NCI-H2171 treated with DMSO at 0.1 percent for 48 hours (cell line): ENCODE results near the gene HMMR.

Experiments used
- DNase-seq: peaks from one replicate; lab custom pipeline; 2025; lab: John Stamatoyannopoulos, UW

Gene HMMR

GRCh38 chr5:163459462-163459818, 992 bp upstream of the HMMR start:
- peak; percentile 36 for DNase-seq

GRCh38 chr5:163459819-163460561, 442 bp upstream of the HMMR start, which contains the start of gene NUDCD2:
Gene NUDCD2 (minus strand): TSS chr5:163460102. CDS start chr5:163460050, 52 bp downstream.
- DNase-seq = peak; percentile 93

- DNase-seq = no peak
These were observed 2.6 kb downstream of the HMMR start for GRCh38 chr5:163463063-163463435.

DNA sequence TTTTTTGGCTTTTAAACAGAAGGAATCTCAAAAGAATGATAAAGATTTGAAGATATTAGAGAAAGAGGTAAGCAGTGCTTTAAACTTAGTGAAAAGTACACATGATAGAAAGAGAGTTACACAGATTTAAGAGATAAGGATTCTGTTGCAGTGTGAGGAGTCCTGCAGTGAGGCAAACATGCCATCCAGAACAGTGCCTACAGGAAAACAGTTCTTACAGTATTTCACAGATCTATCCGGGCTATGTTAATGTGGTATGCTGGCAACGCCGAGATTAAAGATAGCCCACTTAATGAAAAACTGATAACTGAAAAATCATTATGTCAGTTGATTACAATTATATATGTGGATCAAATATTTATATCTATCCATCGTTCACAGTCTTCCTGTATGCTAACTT, 7.2 kb downstream of the HMMR start:
- no peak for DNase-seq

- DNase-seq = no peak
These were observed 13.3 kb downstream of the HMMR start for GRCh38 chr5:163473635-163474243.

- no peak for DNase-seq
These were observed 15.0 kb downstream of the HMMR start for GRCh38 chr5:163475411-163475810.

GRCh38 chr5:163478126-163478981, 17.9 kb downstream of the HMMR start:
- no peak for DNase-seq

DNA sequence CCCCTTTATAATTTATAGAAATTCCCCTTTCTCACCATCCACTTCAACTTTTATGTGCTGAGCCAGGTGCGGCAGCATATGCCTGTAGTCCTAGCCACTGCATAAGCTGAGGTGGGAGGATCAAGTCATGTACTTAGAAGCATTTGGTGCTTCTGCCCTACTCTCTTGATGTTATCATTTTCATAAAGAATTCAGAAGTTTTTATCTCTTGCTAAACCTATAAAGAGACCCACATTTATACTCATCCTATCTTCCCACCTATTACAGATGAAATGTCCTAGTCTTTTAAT, 18.5 kb downstream of the HMMR start:
- DNase-seq = no peak

GRCh38 chr5:163489055-163489744, 28.8 kb downstream of the HMMR start:
- DNase-seq = no peak

DNA sequence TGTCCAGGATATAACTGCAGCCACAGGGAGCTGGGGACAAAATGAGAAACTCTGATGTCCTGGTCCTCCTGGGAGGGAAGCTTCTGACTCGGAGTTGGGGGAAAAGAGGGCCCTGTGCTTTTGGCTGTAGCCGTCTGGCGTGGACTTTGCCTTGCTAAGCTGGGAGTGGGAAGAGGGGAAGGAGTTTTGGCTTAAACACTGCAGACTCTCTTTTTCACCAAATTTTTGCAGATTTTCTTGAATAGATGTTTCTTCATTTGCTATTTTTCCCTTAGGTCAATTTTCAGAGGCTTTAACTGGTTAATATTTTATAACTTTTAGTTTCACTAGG, 29.3 kb downstream of the HMMR start:
- DNase-seq = no peak

GRCh38 chr5:163496286-163496685, 35.9 kb downstream of the HMMR start:
- DNase-seq = no peak

GRCh38 chr5:163497315-163497714, 36.9 kb downstream of the HMMR start:
- no peak for DNase-seq

- no peak for DNase-seq
These were observed 38.5 kb downstream of the HMMR start for GRCh38 chr5:163498886-163499285.

- no peak for DNase-seq
These were observed 42.1 kb downstream of the HMMR start for GRCh38 chr5:163502521-163502920.

- no peak for DNase-seq
These were observed 43.0 kb downstream of the HMMR start for GRCh38 chr5:163503106-163504078.

DNA sequence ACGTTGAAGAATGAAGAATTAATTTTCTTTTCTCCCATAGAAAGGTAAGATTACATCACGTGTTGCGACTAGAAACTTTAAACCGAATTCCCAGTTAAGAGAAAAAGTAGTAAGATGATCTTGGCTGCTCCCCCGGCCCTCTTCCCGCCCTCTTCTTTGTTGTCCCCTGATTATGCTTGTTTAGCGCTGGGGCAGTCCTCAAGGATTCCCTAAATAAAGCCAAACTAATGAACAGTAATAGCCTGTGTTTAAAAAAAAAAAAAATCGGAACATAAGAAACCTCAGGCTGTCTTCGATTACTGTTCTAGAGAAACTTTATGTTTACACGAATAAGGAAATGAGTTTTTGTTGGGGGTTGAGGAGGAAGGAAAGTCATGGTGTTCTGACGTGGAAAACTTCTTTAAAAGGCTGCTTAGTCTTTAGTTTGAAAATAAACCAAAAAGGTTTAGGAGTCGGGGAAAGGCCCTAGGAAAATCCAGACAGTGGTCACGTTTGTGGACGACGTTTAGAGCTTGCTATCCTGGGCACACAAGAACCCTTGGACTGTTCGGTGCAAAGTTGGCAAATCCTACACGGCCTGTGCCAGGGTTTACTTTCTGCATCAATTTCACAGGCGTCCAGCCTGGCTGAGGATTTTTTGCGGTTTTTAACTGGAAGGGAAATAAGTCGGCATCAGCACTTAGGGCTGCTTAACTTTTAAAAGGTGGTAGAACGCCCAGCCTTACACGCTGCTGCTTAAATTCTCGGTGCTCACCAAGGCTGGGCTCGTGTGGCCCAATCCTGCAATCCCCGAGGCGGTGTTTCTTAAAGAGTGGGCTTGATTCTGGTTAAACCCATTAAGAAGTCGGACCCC, 43.9 kb downstream of the HMMR start:
- DNase-seq = no peak

- DNase-seq = no peak
These were observed 44.6 kb downstream of the HMMR start for GRCh38 chr5:163505049-163505367.

- peak; percentile 83 for DNase-seq
These were observed 45.1 kb downstream of the HMMR start, which contains the start of gene MAT2B for GRCh38 chr5:163505368-163506094. Gene MAT2B (plus strand): TSS chr5:163505619. CDS start chr5:163505687, 68 bp downstream.

DNA sequence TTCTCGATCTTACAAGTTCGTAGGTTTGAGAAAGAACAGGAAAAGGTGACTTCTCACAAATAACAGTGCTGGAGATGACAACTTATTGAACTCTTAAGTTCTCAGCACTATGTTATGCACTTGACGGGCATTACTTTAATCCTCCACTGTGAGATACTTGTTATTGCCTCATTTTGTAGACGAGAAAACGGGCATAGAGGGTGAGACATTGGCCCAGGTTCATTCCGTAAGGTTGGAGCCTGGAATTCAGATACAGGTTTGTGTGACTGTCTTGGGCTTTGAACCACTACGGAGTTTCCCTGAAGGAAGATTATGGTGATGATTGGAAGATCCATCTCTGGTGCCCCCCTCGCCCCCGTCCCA, 45.6 kb downstream of the HMMR start:
- no peak for DNase-seq

GRCh38 chr5:163506726-163507125, 46.3 kb downstream of the HMMR start:
- no peak for DNase-seq
